CD8-positive, alpha-beta memory T cell (primary cell): ENCODE results near the gene MCU. TPM values are rescaled to one million over a fixed set of nuclear protein-coding genes. Genes with fewer than 3 reads are reported as not detected.
"Not testable (repeated sequence)": the region's sequence is repeated elsewhere in the genome, so short reads cannot be mapped to it uniquely, and the experiment has no call there.

Experiments used
- CTCF ChIA-PET: fragments of 350-600 bp; sonication (Branson Sonifier 250); formaldehyde crosslinking; loops from one replicate; lab custom pipeline; 2021; ENCODE audit warnings: antibody characterized with exemption; lab: Charles Lee
- POLR2A ChIA-PET: fragments of 350-600 bp; sonication (Branson Sonifier 250); formaldehyde crosslinking; loops from one replicate; lab custom pipeline; 2021; ENCODE audit warnings: antibody characterized with exemption; lab: Charles Lee
- DNase-seq, 5 donors: peaks; one replicate each; pipeline versions ENCODE4 v3.0.0 to v3.0.0-alpha.2; 2020 to 2022; ENCODE audit warnings: mixed read lengths in 1 of 5
- H3K27ac ChIP-seq: one replicate; pipeline ENCODE4 v1.7.0; 2013; ENCODE audit warnings: low read depth, mild to moderate bottlenecking, low read length, moderate library complexity
- H3K27me3 ChIP-seq: 2 replicates; pipeline ENCODE4 v1.7.0; 2013; ENCODE audit warnings: low read length, mild to moderate bottlenecking; ENCODE audit not compliant: insufficient read depth, poor library complexity, severe bottlenecking
- H3K36me3 ChIP-seq: 2 replicates; pipeline ENCODE4 v1.7.0; 2013; ENCODE audit warnings: mild to moderate bottlenecking, low read length, moderate library complexity; ENCODE audit not compliant: insufficient read depth
- H3K4me1 ChIP-seq: 2 replicates; pipeline ENCODE4 v1.7.0; 2013; ENCODE audit warnings: mild to moderate bottlenecking, low read length, moderate library complexity; ENCODE audit not compliant: insufficient read depth
- H3K4me3 ChIP-seq: 2 replicates; pipeline ENCODE4 v1.7.0; 2013; ENCODE audit warnings: mild to moderate bottlenecking, low read length
- H3K9me3 ChIP-seq: 2 replicates; pipeline ENCODE4 v1.7.0; 2013; ENCODE audit warnings: mild to moderate bottlenecking, low read length
- H3K27ac Mint-ChIP-seq, 8 donors: one replicate each; pipeline ENCODE4 v1.8.0; 2020 to 2021; ENCODE audit warnings: mixed read lengths in 8 of 8, mild to moderate bottlenecking in 6 of 8, inconsistent platforms in 3 of 8, moderate library complexity in 3 of 8
- H3K27me3 Mint-ChIP-seq, 2 donors: one replicate each; pipeline ENCODE4 v1.8.0; 2020 to 2021; ENCODE audit warnings: mixed read lengths in 2 of 2, mild to moderate bottlenecking in 1 of 2, moderate library complexity in 1 of 2
- H3K36me3 Mint-ChIP-seq, 3 donors: one replicate each; pipeline ENCODE4 v1.8.0; 2020 to 2021; ENCODE audit warnings: mixed read lengths in 3 of 3, inconsistent platforms in 1 of 3, mild to moderate bottlenecking in 1 of 3
- H3K4me1 Mint-ChIP-seq, 3 donors: one replicate each; pipeline ENCODE4 v1.8.0; 2020 to 2021; ENCODE audit warnings: mixed read lengths in 3 of 3, inconsistent platforms in 1 of 3, mild to moderate bottlenecking in 1 of 3
- H3K4me3 Mint-ChIP-seq, 7 donors: one replicate each; pipeline ENCODE4 v1.8.0; 2020 to 2021; ENCODE audit warnings: mixed read lengths in 7 of 7, mild to moderate bottlenecking in 6 of 7, moderate library complexity in 4 of 7, inconsistent platforms in 2 of 7
- H3K9me3 Mint-ChIP-seq, 5 donors: one replicate each; pipeline ENCODE4 v1.8.0; 2020 to 2022; ENCODE audit warnings: mixed read lengths in 5 of 5, mild to moderate bottlenecking in 3 of 5, moderate library complexity in 2 of 5, inconsistent platforms in 1 of 5
- polyA plus RNA-seq: library from polyadenylated mRNA; unstranded; fragments of 300-500 nt; fragmentation: Illumina TruSeq; gene quantifications from one replicate; pipeline ENCODE4 v1.2.3, GENCODE V29; 2021
- total RNA-seq, 2 experiments: library from RNA; stranded (reverse); gene quantifications; one replicate each; pipeline ENCODE4 v1.2.3, GENCODE V29; 2021

MCU gene
- 10 to 100 TPM; 14.9 to 17.6 TPM for total RNA-seq
- 7.9 TPM for polyA plus RNA-seq

- peak within 1 kb of the TSS; percentile 20 to 98 (median 84) for H3K27ac Mint-ChIP-seq
- peaks cover 22 to 43% (median 32%) of the 10 kb centered on the region in 3 donors for H3K4me1 Mint-ChIP-seq
- H3K27ac ChIP-seq, result peak within 1 kb of the TSS; percentile 14
- peaks cover 2 to 4% of the 10 kb centered on the region in 2 donors for H3K27me3 Mint-ChIP-seq
- no peaks in the 10 kb centered on the region for H3K36me3 ChIP-seq
- H3K4me3 ChIP-seq, result peak within 1 kb of the TSS; percentile 89
- H3K4me3 Mint-ChIP-seq, result peak within 1 kb of the TSS; percentile 89 to 96 (median 92)
- no peaks in the 10 kb centered on the region for H3K36me3 Mint-ChIP-seq
- no peaks in the 10 kb centered on the region for H3K9me3 ChIP-seq
- ChIA-PET CTCF (interaction anchor here (0.6 to 2.1 kb wide), 4 partner anchors 13 to 328 kb away, joined by 3 to 8 read pairs (median 3); no protein-coding TSS in a partner anchor), POLR2A (interaction anchor here (0.6 to 1.0 kb wide), 3 partner anchors 327 to 803 kb away, joined by 3 to 5 read pairs (median 4); partner anchors contain the start of gene DNAJB12)
- DNase-seq, result peak; percentile 84 to 94 (median 89)
- no peaks in the 10 kb centered on the region for H3K9me3 Mint-ChIP-seq
- peaks cover 26% of the 10 kb centered on the region for H3K4me1 ChIP-seq
- no peaks in the 10 kb centered on the region for H3K27me3 ChIP-seq
Observed at GRCh38 chr10:72691863-72692743, at the start of gene MCU. Gene MCU (plus strand): TSS chr10:72692143. CDS start chr10:72692152, 9 bp downstream.

GRCh38 chr10:72642318-72642717 lies 49.6 kb upstream of the MCU start:
- no peaks in the 10 kb centered on the region for H3K36me3 Mint-ChIP-seq

GRCh38 chr10:72645263-72645858 lies 46.6 kb upstream of the MCU start:
- no peaks in the 10 kb centered on the region for H3K36me3 Mint-ChIP-seq
- no peaks in the 10 kb centered on the region for H3K4me1 Mint-ChIP-seq
- Histone ChIP-seq H3K27ac (no peak overlapping the region), H3K36me3 (no peaks in the 10 kb centered on the region), H3K9me3 (no peaks in the 10 kb centered on the region), H3K4me1 (no peaks in the 10 kb centered on the region), H3K4me3 (no peak overlapping the region), H3K27me3 (no peaks in the 10 kb centered on the region)
- H3K27ac Mint-ChIP-seq, result no peak overlapping the region
- H3K27me3 Mint-ChIP-seq, result peaks cover 7% of the 10 kb centered on the region in 2 donors
- H3K9me3 Mint-ChIP-seq, result no peaks in the 10 kb centered on the region
- H3K4me3 Mint-ChIP-seq, result no peak overlapping the region
- CTCF ChIA-PET, result no interaction called here
- POLR2A ChIA-PET, result interaction anchor here (0.6 kb wide), 1 partner anchor 388 kb away, joined by 5 read pairs; no protein-coding TSS in a partner anchor
- DNase-seq, result no peak

More at GRCh38 chr10:72642318-72642717, 49.6 kb upstream of the MCU start:
- no peak for DNase-seq
- H3K9me3 ChIP-seq, result no peaks in the 10 kb centered on the region
- no peak overlapping the region for H3K4me3 ChIP-seq
- Mint-ChIP-seq H3K27me3 (peaks cover 7 to 10% of the 10 kb centered on the region in 2 donors), H3K27ac (no peak overlapping the region), H3K4me1 (no peaks in the 10 kb centered on the region), H3K9me3 (no peaks in the 10 kb centered on the region), H3K4me3 (no peak overlapping the region)
- CTCF ChIA-PET, result interaction anchor here (0.7 kb wide), 1 partner anchor 11 kb away, joined by 3 read pairs; no protein-coding TSS in a partner anchor
- no peak overlapping the region for H3K27ac ChIP-seq
- no peaks in the 10 kb centered on the region for H3K36me3 ChIP-seq
- H3K4me1 ChIP-seq, result no peaks in the 10 kb centered on the region
- H3K27me3 ChIP-seq, result no peaks in the 10 kb centered on the region
- POLR2A ChIA-PET, result no interaction called here

GRCh38 chr10:72646971-72647370 lies 45.0 kb upstream of the MCU start:
- H3K4me1 Mint-ChIP-seq, H3K36me3 Mint-ChIP-seq, H3K27me3 Mint-ChIP-seq, DNase-seq, H3K9me3 ChIP-seq, CTCF ChIA-PET, H3K36me3 ChIP-seq, H3K4me1 ChIP-seq, H3K4me3 Mint-ChIP-seq, H3K9me3 Mint-ChIP-seq, POLR2A ChIA-PET, H3K27me3 ChIP-seq, H3K27ac ChIP-seq, H3K4me3 ChIP-seq: not testable (repeated sequence)
- peak overlapping the region in 1 of 8 donors; percentile 36 for H3K27ac Mint-ChIP-seq

GRCh38 chr10:72648301-72648700 lies 43.6 kb upstream of the MCU start:
- no peaks in the 10 kb centered on the region for H3K36me3 ChIP-seq
- H3K36me3 Mint-ChIP-seq, result no peaks in the 10 kb centered on the region
- H3K9me3 ChIP-seq, result no peaks in the 10 kb centered on the region
- H3K4me1 Mint-ChIP-seq, result no peaks in the 10 kb centered on the region
- no peak overlapping the region for H3K4me3 Mint-ChIP-seq
- H3K27me3 ChIP-seq, result no peaks in the 10 kb centered on the region
- no peaks in the 10 kb centered on the region for H3K4me1 ChIP-seq
- POLR2A ChIA-PET, result no interaction called here
- no peak overlapping the region for H3K27ac ChIP-seq
- H3K9me3 Mint-ChIP-seq, result no peaks in the 10 kb centered on the region
- no peak overlapping the region for H3K27ac Mint-ChIP-seq
- DNase-seq, result no peak
- CTCF ChIA-PET, result no interaction called here
- peaks cover 3 to 5% of the 10 kb centered on the region in 2 donors for H3K27me3 Mint-ChIP-seq
- no peak overlapping the region for H3K4me3 ChIP-seq

GRCh38 chr10:72649291-72649690 lies 42.7 kb upstream of the MCU start:
- Mint-ChIP-seq H3K4me1 (no peaks in the 10 kb centered on the region), H3K36me3 (no peaks in the 10 kb centered on the region)
- CTCF ChIA-PET, result no interaction called here

GRCh38 chr10:72653383-72654096 lies 38.4 kb upstream of the MCU start:
- no peaks in the 10 kb centered on the region for H3K27me3 ChIP-seq
- H3K36me3 ChIP-seq, result no peaks in the 10 kb centered on the region
- CTCF ChIA-PET, result no interaction called here
- no peaks in the 10 kb centered on the region for H3K9me3 Mint-ChIP-seq
- no peak overlapping the region for H3K27ac ChIP-seq
- DNase-seq, result no peak
- no peaks in the 10 kb centered on the region for H3K4me1 ChIP-seq
- no peaks in the 10 kb centered on the region for H3K4me1 Mint-ChIP-seq
- no peaks in the 10 kb centered on the region for H3K27me3 Mint-ChIP-seq
- H3K27ac Mint-ChIP-seq, result peak overlapping the region in 1 of 8 donors; percentile 4
- H3K36me3 Mint-ChIP-seq, result peaks cover 0 to 2% (median 0%) of the 10 kb centered on the region in 3 donors
- no peak overlapping the region for H3K4me3 ChIP-seq
- POLR2A ChIA-PET, result interaction anchor here (0.6 kb wide), 1 partner anchor 22 kb away, joined by 12 read pairs; no protein-coding TSS in a partner anchor
- H3K4me3 Mint-ChIP-seq, result no peak overlapping the region
- no peaks in the 10 kb centered on the region for H3K9me3 ChIP-seq

More at GRCh38 chr10:72649291-72649690, 42.7 kb upstream of the MCU start:
- Mint-ChIP-seq H3K4me3 (no peak overlapping the region), H3K27ac (no peak overlapping the region), H3K9me3 (no peaks in the 10 kb centered on the region), H3K27me3 (peaks cover 3 to 5% of the 10 kb centered on the region in 2 donors)
- Histone ChIP-seq H3K36me3 (no peaks in the 10 kb centered on the region), H3K4me1 (no peaks in the 10 kb centered on the region), H3K9me3 (no peaks in the 10 kb centered on the region), H3K27me3 (no peaks in the 10 kb centered on the region), H3K27ac (no peak overlapping the region), H3K4me3 (no peak overlapping the region)
- POLR2A ChIA-PET, result no interaction called here
- no peak for DNase-seq
